Stimulated activated CD8-positive, alpha-beta memory T cell treated with anti-CD3 and anti-CD28 coated beads, Interleukin-15, amount 100 ng/mL, for 1 hour (primary cell): Measurements from ENCODE around the gene CACNA1S.

Source experiments
- DNase-seq: peaks from one replicate; pipeline ENCODE4 v3.0.0-alpha.2; 2020; ENCODE audit warnings: low read depth

Gene CACNA1S

GRCh38 chr1:201026234-201026633 lies 86.0 kb downstream of the CACNA1S start:
- DNase-seq = no peak

GRCh38 chr1:201025571-201026002 lies 86.6 kb downstream of the CACNA1S start:
- DNase-seq = no peak

- no peak for DNase-seq
Observed at GRCh38 chr1:201024625-201024998, 87.6 kb downstream of the CACNA1S start.

GRCh38 chr1:201023920-201024624 lies 88.2 kb downstream of the CACNA1S start:
- DNase-seq = no peak

- peak; percentile 81 for DNase-seq
Observed at GRCh38 chr1:201023517-201023902, 88.7 kb downstream of the CACNA1S start, which contains the start of gene KIF21B. TSS of gene KIF21B (minus strand) at chr1:201023714. CDS start at chr1:201023383, 331 bp downstream.

DNA sequence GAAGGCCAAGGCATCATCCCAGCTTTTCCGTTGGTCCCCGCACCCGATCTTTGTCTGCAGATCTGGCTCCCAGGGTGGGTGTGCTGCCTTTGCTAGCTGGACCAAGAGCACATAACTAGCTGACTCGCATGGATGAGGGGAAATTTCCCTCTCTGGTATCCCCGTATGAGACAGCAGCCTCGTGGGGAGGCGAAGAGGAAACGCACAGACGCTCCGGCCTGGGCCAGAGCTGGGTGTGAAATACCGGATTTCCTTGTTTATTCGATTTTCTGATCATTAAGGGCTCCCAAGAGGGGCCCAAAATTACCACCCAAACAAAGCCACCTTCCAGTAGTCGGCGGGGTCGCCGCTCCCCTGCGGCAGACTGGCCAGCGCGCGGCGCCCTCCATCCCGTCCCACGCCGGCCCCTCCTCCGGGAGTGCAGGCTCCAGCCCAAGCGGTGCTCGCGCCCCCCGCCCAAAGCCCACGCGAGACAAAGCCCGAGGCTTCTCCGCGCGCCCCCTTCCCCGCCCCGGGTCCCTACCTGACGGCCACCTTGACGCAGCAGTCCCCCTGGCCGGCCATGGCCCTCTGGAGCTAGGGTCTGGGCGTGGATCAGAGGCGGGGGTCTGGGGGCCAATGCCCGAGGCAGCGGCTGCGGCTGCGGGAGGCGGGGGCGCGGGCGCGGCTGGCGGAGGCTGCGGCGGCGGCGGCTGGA lies 89.3 kb downstream of the CACNA1S start:
- DNase-seq = no peak

GRCh38 chr1:201022493-201022819 lies 89.8 kb downstream of the CACNA1S start:
- DNase-seq = no peak

GRCh38 chr1:201021630-201022492 lies 90.4 kb downstream of the CACNA1S start:
- DNase-seq = no peak

DNA sequence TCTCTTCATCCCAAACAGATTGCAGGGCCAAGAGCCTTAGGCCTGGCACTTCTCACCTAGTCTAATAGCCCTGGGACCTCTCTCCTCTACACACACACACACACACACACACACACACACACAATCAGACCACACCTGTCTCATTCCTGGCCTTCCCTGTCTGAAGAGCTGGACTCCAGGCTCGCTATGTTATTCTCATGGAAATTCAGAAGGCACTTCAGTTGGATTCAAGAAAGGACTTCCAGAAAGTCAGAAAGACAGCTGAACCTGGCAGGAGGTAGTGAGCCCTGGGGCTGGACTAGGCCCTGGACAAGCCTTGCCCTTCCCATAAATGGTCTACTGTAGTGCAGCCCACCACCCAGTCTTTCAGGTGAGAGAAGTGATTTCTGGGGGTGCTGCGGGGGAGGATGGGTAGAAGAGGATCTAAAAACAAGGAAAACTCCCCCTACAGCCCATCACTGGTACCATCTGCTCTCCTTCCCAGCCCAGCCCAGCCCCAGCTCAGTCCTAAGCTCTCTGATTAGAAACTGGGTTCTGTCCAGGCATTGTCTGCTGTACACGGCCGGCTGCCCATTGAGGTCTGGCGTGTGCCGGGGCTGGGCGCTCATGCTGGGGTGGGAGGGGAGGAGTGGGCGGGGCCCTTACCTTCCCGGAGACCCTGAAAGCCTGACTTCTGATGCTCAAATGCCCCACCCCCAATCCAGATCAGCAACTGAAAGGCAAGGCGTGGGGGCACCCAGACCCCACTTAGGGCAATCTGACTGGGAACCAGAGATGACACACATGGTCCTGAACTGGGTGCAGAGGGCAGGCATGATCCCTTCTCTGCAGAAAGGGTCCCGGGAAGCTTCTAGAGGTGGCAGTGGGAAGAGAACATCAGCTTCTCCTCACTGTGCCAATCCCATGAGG lies 91.3 kb downstream of the CACNA1S start:
- DNase-seq = no peak

- DNase-seq = no peak
Observed at GRCh38 chr1:201020040-201020591, 92.1 kb downstream of the CACNA1S start.

DNA sequence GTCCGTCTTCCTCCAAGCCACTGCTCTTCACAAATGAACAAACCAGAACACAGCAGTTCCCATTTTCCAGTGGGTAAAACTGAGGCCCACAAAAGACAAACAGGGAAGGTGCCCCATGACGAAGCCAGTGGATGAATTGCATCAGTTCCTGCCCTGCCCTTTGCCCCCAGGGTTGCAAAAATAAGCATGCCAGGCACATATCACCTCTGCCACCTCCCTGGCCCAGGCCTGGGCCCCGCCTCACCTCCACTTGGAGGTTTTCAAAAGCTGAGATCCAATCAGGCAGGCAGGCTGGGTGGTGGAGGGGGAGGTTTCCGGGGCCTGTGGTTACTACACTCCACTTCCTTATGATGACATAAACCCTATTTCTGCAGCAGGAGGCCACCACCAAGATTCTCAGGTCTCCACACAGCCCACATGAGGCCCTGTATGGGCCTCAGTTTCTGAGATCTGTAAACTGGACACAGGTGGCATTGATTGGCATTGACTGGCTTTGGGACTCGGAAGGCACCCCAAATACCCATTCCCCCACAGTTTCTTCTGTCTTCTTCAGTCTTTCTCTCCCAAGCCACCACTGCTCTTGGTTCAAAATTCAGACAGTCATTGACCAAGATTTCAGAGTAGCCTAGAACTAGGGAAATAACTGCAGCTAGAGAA lies 92.8 kb downstream of the CACNA1S start:
- peak; percentile 76 for DNase-seq

GRCh38 chr1:201017828-201018163 lies 94.4 kb downstream of the CACNA1S start:
- DNase-seq = no peak

- no peak for DNase-seq
Observed at GRCh38 chr1:201016943-201017827, 95.0 kb downstream of the CACNA1S start.

DNA sequence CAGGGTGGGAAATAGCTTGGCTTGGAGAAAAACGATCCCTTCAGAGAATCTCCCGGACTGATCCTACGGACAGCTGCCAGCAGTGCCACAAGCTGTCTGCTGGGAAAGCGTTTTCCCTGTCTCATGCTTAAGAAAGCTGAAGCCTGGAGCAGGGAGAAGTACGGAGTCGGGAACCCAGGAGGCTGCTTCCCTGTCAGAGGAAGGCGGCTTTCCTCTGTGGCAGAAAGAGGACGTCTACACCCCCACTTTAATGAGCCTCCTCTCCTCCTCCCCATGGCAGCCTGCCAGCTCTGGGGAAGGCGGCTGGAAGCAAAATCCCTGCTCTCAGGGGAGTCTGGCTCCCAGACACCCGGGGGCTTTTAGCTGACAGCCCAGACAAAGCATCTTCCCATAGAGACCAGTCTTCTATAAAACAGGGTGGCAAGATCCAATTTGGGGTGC lies 96.0 kb downstream of the CACNA1S start:
- DNase-seq = no peak

DNA sequence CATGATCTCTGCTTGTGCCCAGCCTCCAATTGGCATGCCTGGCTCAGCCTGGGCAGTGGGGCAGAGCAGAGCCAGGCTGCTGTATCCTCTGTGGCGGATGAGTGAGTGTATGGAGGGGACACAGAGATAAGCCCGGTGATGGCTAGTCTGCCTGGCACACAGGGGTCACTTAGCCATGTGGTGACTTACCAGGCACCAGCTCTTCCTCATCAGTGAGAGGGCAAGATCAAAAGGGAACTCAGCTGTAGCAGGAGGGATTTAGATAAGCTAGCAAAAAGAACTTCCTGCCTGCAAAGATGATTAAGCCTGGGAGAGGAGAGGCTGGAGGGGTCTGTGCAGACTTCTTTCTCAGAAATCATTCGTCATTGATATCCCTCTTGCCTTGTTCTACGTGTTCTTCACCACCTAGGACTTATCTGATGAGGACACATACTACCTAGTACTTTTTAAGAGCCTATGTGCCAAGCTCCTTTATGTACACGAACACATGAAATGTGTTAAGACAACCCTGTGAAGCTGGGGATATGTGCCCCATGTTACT lies 96.6 kb downstream of the CACNA1S start:
- no peak for DNase-seq

- no peak for DNase-seq
Observed at GRCh38 chr1:201014816-201015200, 97.4 kb downstream of the CACNA1S start.

DNA sequence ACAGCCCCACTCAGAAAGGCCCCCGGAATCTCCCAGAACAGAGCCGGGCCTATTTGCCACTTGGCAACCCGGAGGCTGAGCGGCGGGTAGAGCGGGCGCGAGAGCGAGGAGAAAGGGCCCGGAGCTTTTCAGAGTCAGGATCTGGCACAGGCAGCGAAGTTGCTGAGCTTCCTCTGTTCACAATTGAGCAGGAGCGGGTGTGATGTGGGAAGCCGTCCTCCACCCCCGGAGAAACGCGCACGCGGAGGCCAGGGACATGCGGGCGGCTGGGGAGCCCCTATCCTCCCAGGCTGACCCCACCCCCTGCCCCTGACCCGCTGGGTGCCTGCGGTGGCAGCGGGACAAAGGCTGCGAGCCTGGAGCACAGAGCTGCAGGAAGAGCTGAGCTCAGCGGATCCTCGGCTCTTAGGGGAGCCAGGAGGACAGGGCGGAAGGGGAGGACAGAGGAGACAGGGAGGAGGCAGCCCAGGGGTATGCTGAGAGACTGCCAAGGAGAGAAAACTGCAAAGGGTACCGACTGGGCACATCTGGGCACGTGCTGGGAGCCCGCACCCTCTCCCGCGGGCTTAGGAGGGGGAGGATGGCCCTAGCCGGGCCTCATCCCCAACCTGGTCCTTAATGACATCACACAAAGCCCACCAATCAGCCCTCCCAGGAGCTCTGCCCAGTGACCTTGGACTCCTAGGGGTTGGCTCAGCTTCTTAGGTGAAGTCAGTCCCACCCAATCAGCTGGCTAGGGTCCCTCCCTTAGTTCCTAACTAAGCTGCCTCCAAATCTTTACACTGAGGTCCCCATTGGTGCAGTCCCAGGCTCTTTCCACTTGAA lies 98.0 kb downstream of the CACNA1S start:
- DNase-seq = no peak

- DNase-seq = no peak
Observed at GRCh38 chr1:201013031-201013485, 99.2 kb downstream of the CACNA1S start.

DNA sequence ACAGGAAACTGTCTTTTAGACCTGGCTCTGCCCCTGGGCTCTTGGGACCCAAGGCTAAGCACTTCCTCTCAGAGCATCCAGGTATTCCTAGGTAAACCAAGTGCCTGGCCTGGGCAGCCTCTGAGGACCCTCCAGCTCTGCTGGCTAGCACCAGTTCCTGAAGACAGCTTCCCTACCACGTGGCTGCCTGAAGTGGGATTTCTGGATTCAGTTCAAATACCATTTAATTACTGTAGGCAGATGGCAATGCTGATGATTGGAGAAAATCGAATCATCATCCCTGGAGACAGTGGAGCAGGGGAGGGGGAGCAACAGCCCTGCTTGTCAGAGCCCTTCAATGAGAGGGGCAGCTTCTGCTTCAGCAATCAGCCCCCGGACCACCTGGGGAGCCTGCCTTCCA lies 100.6 kb downstream of the CACNA1S start:
- no peak for DNase-seq
